Tongue (tissue), 1 donor: ENCODE data around the gene SMARCAL1. TPM values are rescaled to one million over a fixed set of nuclear protein-coding genes. Genes with fewer than 3 reads are reported as not detected.

Experiments
- total RNA-seq: library from RNA; depleted of rRNA; stranded (reverse); fragments of >200 nt; gene quantifications from one replicate; pipeline ENCODE4 v1.2.3, GENCODE V29; 2014

SMARCAL1 gene
- total RNA-seq, 1 donor from 2014 or later, result 16.3 TPM

Other genes starting within 250 kb of the SMARCAL1 start
- not detected for gene MARCHF4, start 40.0 kb upstream of the SMARCAL1 start, total RNA-seq
- 933 TPM for gene RPL37A, start 86.4 kb downstream of the SMARCAL1 start, total RNA-seq
- 336 TPM for gene IGFBP2, start 220.9 kb downstream of the SMARCAL1 start, total RNA-seq